NT2/D1 (cell line): ENCODE measurements around the gene TMEM132E.

Experiments
- YY1 ChIP-seq: IDR thresholded peaks from 2 replicates; pipeline ENCODE4 v1.6.1; 2011; ENCODE audit not compliant: insufficient read length, insufficient read depth
- ZNF274 ChIP-seq: IDR thresholded peaks from 2 replicates; pipeline ENCODE4 v1.6.1; 2011; ENCODE audit warnings: mild to moderate bottlenecking, low read depth, low read length

GRCh38 chr17:34578016-34578415 lies 1.4 kb upstream of the TMEM132E start:
- TF ChIP-seq ZNF274 (no peak), YY1 (no peak)
